Measurements from ENCODE around the gene SCTR.

Gene SCTR

GRCh38 chr2:119475225-119475856 lies 48.9 kb downstream of the SCTR start:
- Histone ChIP-seq H3K4me1 (ENCODE audit: control insufficient read depth, insufficient read depth, low read length, poor library complexity, severe bottlenecking) (no peaks in the 10 kb centered on the region), H3K36me3 (ENCODE audit: control insufficient read depth, insufficient read depth, low read length) (no peaks in the 10 kb centered on the region), H3K4me3 (ENCODE audit: insufficient read depth, low read depth, low read length, poor library complexity, severe bottlenecking) (no peak overlapping the region), H3K9me3 (ENCODE audit: control insufficient read depth, low read length) (no peaks in the 10 kb centered on the region), H3K27me3 (replicated peaks; ENCODE audit: control insufficient read depth, insufficient read depth, low read length, poor library complexity, severe bottlenecking) (no peaks in the 10 kb centered on the region), H3K27ac (ENCODE audit: insufficient read depth, low read length, poor library complexity, severe bottlenecking) (no peak overlapping the region)
- no peak for DNase-seq

GRCh38 chr2:119474371-119475224 lies 49.7 kb downstream of the SCTR start:
- Histone ChIP-seq H3K36me3 (ENCODE audit: control insufficient read depth, insufficient read depth, low read length) (no peaks in the 10 kb centered on the region), H3K9me3 (ENCODE audit: control insufficient read depth, low read length) (no peaks in the 10 kb centered on the region), H3K27ac (ENCODE audit: insufficient read depth, low read length, poor library complexity, severe bottlenecking) (no peak overlapping the region), H3K4me3 (ENCODE audit: insufficient read depth, low read depth, low read length, poor library complexity, severe bottlenecking) (no peak overlapping the region), H3K4me1 (ENCODE audit: control insufficient read depth, insufficient read depth, low read length, poor library complexity, severe bottlenecking) (no peaks in the 10 kb centered on the region), H3K27me3 (replicated peaks; ENCODE audit: control insufficient read depth, insufficient read depth, low read length, poor library complexity, severe bottlenecking) (no peaks in the 10 kb centered on the region)
- no peak for DNase-seq

GRCh38 chr2:119473621-119474370 lies 50.5 kb downstream of the SCTR start:
- Histone ChIP-seq H3K27me3 (replicated peaks; ENCODE audit: control insufficient read depth, insufficient read depth, low read length, poor library complexity, severe bottlenecking) (no peaks in the 10 kb centered on the region), H3K4me3 (ENCODE audit: insufficient read depth, low read depth, low read length, poor library complexity, severe bottlenecking) (no peak overlapping the region), H3K27ac (ENCODE audit: insufficient read depth, low read length, poor library complexity, severe bottlenecking) (no peak overlapping the region), H3K9me3 (ENCODE audit: control insufficient read depth, low read length) (no peaks in the 10 kb centered on the region), H3K36me3 (ENCODE audit: control insufficient read depth, insufficient read depth, low read length) (no peaks in the 10 kb centered on the region), H3K4me1 (ENCODE audit: control insufficient read depth, insufficient read depth, low read length, poor library complexity, severe bottlenecking) (no peaks in the 10 kb centered on the region)
- DNase-seq, result no peak

GRCh38 chr2:119472749-119473148 lies 51.5 kb downstream of the SCTR start:
- H3K9me3 ChIP-seq (ENCODE audit: control insufficient read depth, low read length), result no peaks in the 10 kb centered on the region
- H3K27me3 ChIP-seq (replicated peaks; ENCODE audit: control insufficient read depth, insufficient read depth, low read length, poor library complexity, severe bottlenecking), result no peaks in the 10 kb centered on the region
- no peak overlapping the region for H3K27ac ChIP-seq (ENCODE audit: insufficient read depth, low read length, poor library complexity, severe bottlenecking)
- no peaks in the 10 kb centered on the region for H3K4me1 ChIP-seq (ENCODE audit: control insufficient read depth, insufficient read depth, low read length, poor library complexity, severe bottlenecking)
- no peak for DNase-seq
- no peak overlapping the region for H3K4me3 ChIP-seq (ENCODE audit: insufficient read depth, low read depth, low read length, poor library complexity, severe bottlenecking)
- no peaks in the 10 kb centered on the region for H3K36me3 ChIP-seq (ENCODE audit: control insufficient read depth, insufficient read depth, low read length)

GRCh38 chr2:119469661-119470297 lies 54.5 kb downstream of the SCTR start:
- H3K27ac ChIP-seq (ENCODE audit: insufficient read depth, low read length, poor library complexity, severe bottlenecking), result no peak overlapping the region
- no peak for DNase-seq
- H3K9me3 ChIP-seq (ENCODE audit: control insufficient read depth, low read length), result no peaks in the 10 kb centered on the region
- no peak overlapping the region for H3K4me3 ChIP-seq (ENCODE audit: insufficient read depth, low read depth, low read length, poor library complexity, severe bottlenecking)
- no peaks in the 10 kb centered on the region for H3K4me1 ChIP-seq (ENCODE audit: control insufficient read depth, insufficient read depth, low read length, poor library complexity, severe bottlenecking)
- H3K27me3 ChIP-seq (replicated peaks; ENCODE audit: control insufficient read depth, insufficient read depth, low read length, poor library complexity, severe bottlenecking), result no peaks in the 10 kb centered on the region
- no peaks in the 10 kb centered on the region for H3K36me3 ChIP-seq (ENCODE audit: control insufficient read depth, insufficient read depth, low read length)

- no peak for DNase-seq
- H3K4me1 ChIP-seq (ENCODE audit: control insufficient read depth, insufficient read depth, low read length, poor library complexity, severe bottlenecking), result no peaks in the 10 kb centered on the region
- no peaks in the 10 kb centered on the region for H3K9me3 ChIP-seq (ENCODE audit: control insufficient read depth, low read length)
- H3K36me3 ChIP-seq (ENCODE audit: control insufficient read depth, insufficient read depth, low read length), result no peaks in the 10 kb centered on the region
- no peak overlapping the region for H3K27ac ChIP-seq (ENCODE audit: insufficient read depth, low read length, poor library complexity, severe bottlenecking)
- no peak overlapping the region for H3K4me3 ChIP-seq (ENCODE audit: insufficient read depth, low read depth, low read length, poor library complexity, severe bottlenecking)
- H3K27me3 ChIP-seq (replicated peaks; ENCODE audit: control insufficient read depth, insufficient read depth, low read length, poor library complexity, severe bottlenecking), result no peaks in the 10 kb centered on the region
These were observed 55.2 kb downstream of the SCTR start for GRCh38 chr2:119469131-119469530.

- no peaks in the 10 kb centered on the region for H3K9me3 ChIP-seq (ENCODE audit: control insufficient read depth, low read length)
- H3K4me1 ChIP-seq (ENCODE audit: control insufficient read depth, insufficient read depth, low read length, poor library complexity, severe bottlenecking), result no peaks in the 10 kb centered on the region
- H3K4me3 ChIP-seq (ENCODE audit: insufficient read depth, low read depth, low read length, poor library complexity, severe bottlenecking), result no peak overlapping the region
- H3K27ac ChIP-seq (ENCODE audit: insufficient read depth, low read length, poor library complexity, severe bottlenecking), result no peak overlapping the region
- no peaks in the 10 kb centered on the region for H3K27me3 ChIP-seq (replicated peaks; ENCODE audit: control insufficient read depth, insufficient read depth, low read length, poor library complexity, severe bottlenecking)
- no peak for DNase-seq
- no peaks in the 10 kb centered on the region for H3K36me3 ChIP-seq (ENCODE audit: control insufficient read depth, insufficient read depth, low read length)
These were observed 55.9 kb downstream of the SCTR start for GRCh38 chr2:119468154-119468955.

GRCh38 chr2:119466373-119466772 lies 57.9 kb downstream of the SCTR start:
- H3K27me3 ChIP-seq (replicated peaks; ENCODE audit: control insufficient read depth, insufficient read depth, low read length, poor library complexity, severe bottlenecking), result no peaks in the 10 kb centered on the region
- no peak for DNase-seq
- H3K36me3 ChIP-seq (ENCODE audit: control insufficient read depth, insufficient read depth, low read length), result no peaks in the 10 kb centered on the region
- H3K4me1 ChIP-seq (ENCODE audit: control insufficient read depth, insufficient read depth, low read length, poor library complexity, severe bottlenecking), result no peaks in the 10 kb centered on the region
- no peak overlapping the region for H3K27ac ChIP-seq (ENCODE audit: insufficient read depth, low read length, poor library complexity, severe bottlenecking)
- no peaks in the 10 kb centered on the region for H3K9me3 ChIP-seq (ENCODE audit: control insufficient read depth, low read length)
- no peak overlapping the region for H3K4me3 ChIP-seq (ENCODE audit: insufficient read depth, low read depth, low read length, poor library complexity, severe bottlenecking)

- Histone ChIP-seq H3K4me3 (ENCODE audit: insufficient read depth, low read depth, low read length, poor library complexity, severe bottlenecking) (no peak overlapping the region), H3K9me3 (ENCODE audit: control insufficient read depth, low read length) (no peaks in the 10 kb centered on the region), H3K27ac (ENCODE audit: insufficient read depth, low read length, poor library complexity, severe bottlenecking) (no peak overlapping the region), H3K4me1 (ENCODE audit: control insufficient read depth, insufficient read depth, low read length, poor library complexity, severe bottlenecking) (no peaks in the 10 kb centered on the region), H3K27me3 (replicated peaks; ENCODE audit: control insufficient read depth, insufficient read depth, low read length, poor library complexity, severe bottlenecking) (no peaks in the 10 kb centered on the region), H3K36me3 (ENCODE audit: control insufficient read depth, insufficient read depth, low read length) (no peaks in the 10 kb centered on the region)
- DNase-seq, result no peak
These were observed 58.6 kb downstream of the SCTR start for GRCh38 chr2:119465687-119466086.

Data from effector memory CD4-positive, alpha-beta T cell (primary cell).